ENCODE results near the gene OTOG. TPM values are rescaled to one million over a fixed set of nuclear protein-coding genes. Genes with fewer than 3 reads are reported as not detected.

Gene OTOG
- not detected for total RNA-seq

- peaks cover 26% of the 10 kb centered on the region for H3K27me3 Mint-ChIP-seq
- CTCF ChIA-PET = interaction anchor here (1.4 kb wide), 1 partner anchor 19 kb away, joined by 4 read pairs; no protein-coding TSS in a partner anchor
- POLR2A ChIA-PET = no interaction called here
These were observed at the start of gene OTOG for GRCh38 chr11:17547051-17547577. TSS of gene OTOG (plus strand) at chr11:17547259. CDS start at chr11:17547373, 114 bp downstream.

GRCh38 chr11:17498058-17498457 lies 49.0 kb upstream of the OTOG start:
- H3K36me3 Mint-ChIP-seq (ENCODE audit: low read depth) = no peaks in the 10 kb centered on the region
- POLR2A ChIA-PET = no interaction called here
- H3K4me1 Mint-ChIP-seq = no peaks in the 10 kb centered on the region
- H3K9me3 Mint-ChIP-seq = no peaks in the 10 kb centered on the region
- CTCF ChIA-PET = interaction anchor here (1.5 kb wide), 1 partner anchor 114 kb away, joined by 3 read pairs; no protein-coding TSS in a partner anchor
- H3K27ac Mint-ChIP-seq = no peak overlapping the region
- no peak overlapping the region for H3K4me3 Mint-ChIP-seq
- H3K27me3 Mint-ChIP-seq = peaks cover 4% of the 10 kb centered on the region
- no peak for DNase-seq

More at GRCh38 chr11:17547051-17547577, at the start of gene OTOG:
- no peaks in the 10 kb centered on the region for H3K36me3 Mint-ChIP-seq (ENCODE audit: low read depth)
- no peaks in the 10 kb centered on the region for H3K9me3 Mint-ChIP-seq
- no peak for DNase-seq
- no peak within 1 kb of the TSS for H3K27ac Mint-ChIP-seq
- H3K4me3 Mint-ChIP-seq = no peak within 1 kb of the TSS
- peaks cover 6% of the 10 kb centered on the region for H3K4me1 Mint-ChIP-seq

GRCh38 chr11:17498475-17498874 lies 48.6 kb upstream of the OTOG start:
- Mint-ChIP-seq H3K27ac (no peak overlapping the region), H3K36me3 (ENCODE audit: low read depth) (no peaks in the 10 kb centered on the region), H3K4me3 (no peak overlapping the region), H3K27me3 (peaks cover 4% of the 10 kb centered on the region), H3K4me1 (no peaks in the 10 kb centered on the region), H3K9me3 (no peaks in the 10 kb centered on the region)
- POLR2A ChIA-PET = no interaction called here
- CTCF ChIA-PET = interaction anchor here (1.5 kb wide), 1 partner anchor 114 kb away, joined by 3 read pairs; no protein-coding TSS in a partner anchor
- DNase-seq = no peak

- Mint-ChIP-seq H3K9me3 (no peaks in the 10 kb centered on the region), H3K27me3 (peaks cover 4% of the 10 kb centered on the region), H3K36me3 (ENCODE audit: low read depth) (no peaks in the 10 kb centered on the region), H3K27ac (no peak overlapping the region), H3K4me3 (no peak overlapping the region), H3K4me1 (no peaks in the 10 kb centered on the region)
- ChIA-PET CTCF (no interaction called here), POLR2A (no interaction called here)
- DNase-seq = no peak
These were observed 46.4 kb upstream of the OTOG start for GRCh38 chr11:17500673-17501072.

GRCh38 chr11:17502630-17503029 lies 44.4 kb upstream of the OTOG start:
- H3K36me3 Mint-ChIP-seq (ENCODE audit: low read depth) = no peaks in the 10 kb centered on the region
- no peak overlapping the region for H3K4me3 Mint-ChIP-seq
- CTCF ChIA-PET = interaction anchor here (1.5 kb wide), 1 partner anchor 116 kb away, joined by 3 read pairs; no protein-coding TSS in a partner anchor
- H3K27me3 Mint-ChIP-seq = no peaks in the 10 kb centered on the region
- no peaks in the 10 kb centered on the region for H3K9me3 Mint-ChIP-seq
- POLR2A ChIA-PET = no interaction called here
- no peak for DNase-seq
- H3K4me1 Mint-ChIP-seq = no peaks in the 10 kb centered on the region
- no peak overlapping the region for H3K27ac Mint-ChIP-seq

GRCh38 chr11:17504330-17505107 lies 42.5 kb upstream of the OTOG start:
- Mint-ChIP-seq H3K27me3 (no peaks in the 10 kb centered on the region), H3K4me3 (no peak overlapping the region), H3K9me3 (no peaks in the 10 kb centered on the region), H3K4me1 (no peaks in the 10 kb centered on the region), H3K36me3 (ENCODE audit: low read depth) (no peaks in the 10 kb centered on the region), H3K27ac (no peak overlapping the region)
- peak; percentile 85 for DNase-seq
- POLR2A ChIA-PET = no interaction called here
- CTCF ChIA-PET = interaction anchor here (0.7 to 0.8 kb wide), 3 partner anchors 9 to 674 kb away, joined by 3 to 4 read pairs (median 3); no protein-coding TSS in a partner anchor

- H3K4me3 Mint-ChIP-seq = no peak overlapping the region
- H3K9me3 Mint-ChIP-seq = no peaks in the 10 kb centered on the region
- no peak overlapping the region for H3K27ac Mint-ChIP-seq
- H3K27me3 Mint-ChIP-seq = no peaks in the 10 kb centered on the region
- H3K4me1 Mint-ChIP-seq = no peaks in the 10 kb centered on the region
- DNase-seq = no peak
- no peaks in the 10 kb centered on the region for H3K36me3 Mint-ChIP-seq (ENCODE audit: low read depth)
- ChIA-PET CTCF (interaction anchor here (0.8 to 1.1 kb wide), 3 partner anchors 9 to 675 kb away, joined by 3 to 4 read pairs (median 3); partner anchors contain the start of gene KCNJ11), POLR2A (no interaction called here)
These were observed 41.9 kb upstream of the OTOG start for GRCh38 chr11:17505146-17505545.

GRCh38 chr11:17506314-17506713 lies 40.7 kb upstream of the OTOG start:
- H3K36me3 Mint-ChIP-seq (ENCODE audit: low read depth) = no peaks in the 10 kb centered on the region
- H3K9me3 Mint-ChIP-seq = no peaks in the 10 kb centered on the region
- no peak overlapping the region for H3K27ac Mint-ChIP-seq
- no peak for DNase-seq
- ChIA-PET CTCF (interaction anchor here (1.1 to 1.4 kb wide), 2 partner anchors 118 to 122 kb away, joined by 3 to 5 read pairs; partner anchors contain the start of gene KCNJ11), POLR2A (no interaction called here)
- no peak overlapping the region for H3K4me3 Mint-ChIP-seq
- no peaks in the 10 kb centered on the region for H3K4me1 Mint-ChIP-seq
- peaks cover 3% of the 10 kb centered on the region for H3K27me3 Mint-ChIP-seq

- no peaks in the 10 kb centered on the region for H3K36me3 Mint-ChIP-seq (ENCODE audit: low read depth)
- H3K27me3 Mint-ChIP-seq = peaks cover 3% of the 10 kb centered on the region
- H3K27ac Mint-ChIP-seq = no peak overlapping the region
- no peak for DNase-seq
- H3K4me3 Mint-ChIP-seq = no peak overlapping the region
- CTCF ChIA-PET = interaction anchor here (1.0 to 1.4 kb wide), 2 partner anchors 21 to 123 kb away, joined by 3 to 5 read pairs; no protein-coding TSS in a partner anchor
- POLR2A ChIA-PET = no interaction called here
- H3K4me1 Mint-ChIP-seq = no peaks in the 10 kb centered on the region
- H3K9me3 Mint-ChIP-seq = no peaks in the 10 kb centered on the region
These were observed 40.1 kb upstream of the OTOG start for GRCh38 chr11:17506942-17507341.

- CTCF ChIA-PET = interaction anchor here (1.0 kb wide), 1 partner anchor 20 kb away, joined by 3 read pairs; no protein-coding TSS in a partner anchor
- Mint-ChIP-seq H3K4me3 (no peak overlapping the region), H3K9me3 (no peaks in the 10 kb centered on the region), H3K4me1 (no peaks in the 10 kb centered on the region), H3K27me3 (peaks cover 3% of the 10 kb centered on the region), H3K36me3 (ENCODE audit: low read depth) (no peaks in the 10 kb centered on the region), H3K27ac (no peak overlapping the region)
- no peak for DNase-seq
- POLR2A ChIA-PET = no interaction called here
These were observed 39.3 kb upstream of the OTOG start for GRCh38 chr11:17507773-17508172.

- CTCF ChIA-PET = interaction anchor here (0.8 kb wide), 1 partner anchor 122 kb away, joined by 4 read pairs; no protein-coding TSS in a partner anchor
- DNase-seq = no peak
- Mint-ChIP-seq H3K4me3 (no peak overlapping the region), H3K4me1 (no peaks in the 10 kb centered on the region), H3K27ac (no peak overlapping the region), H3K9me3 (no peaks in the 10 kb centered on the region), H3K36me3 (ENCODE audit: low read depth) (no peaks in the 10 kb centered on the region), H3K27me3 (peaks cover 3% of the 10 kb centered on the region)
- POLR2A ChIA-PET = no interaction called here
These were observed 38.8 kb upstream of the OTOG start for GRCh38 chr11:17508306-17508705.

- CTCF ChIA-PET = interaction anchor here (0.8 kb wide), 1 partner anchor 122 kb away, joined by 4 read pairs; no protein-coding TSS in a partner anchor
- Mint-ChIP-seq H3K36me3 (ENCODE audit: low read depth) (no peaks in the 10 kb centered on the region), H3K4me3 (no peak overlapping the region), H3K27ac (no peak overlapping the region), H3K4me1 (no peaks in the 10 kb centered on the region), H3K9me3 (no peaks in the 10 kb centered on the region), H3K27me3 (peaks cover 3% of the 10 kb centered on the region)
- POLR2A ChIA-PET = no interaction called here
- DNase-seq = no peak
These were observed 38.3 kb upstream of the OTOG start for GRCh38 chr11:17508791-17509190.

GRCh38 chr11:17510507-17511206 lies 36.4 kb upstream of the OTOG start:
- no peaks in the 10 kb centered on the region for H3K4me1 Mint-ChIP-seq
- DNase-seq = no peak
- H3K27ac Mint-ChIP-seq = no peak overlapping the region
- no peak overlapping the region for H3K4me3 Mint-ChIP-seq
- no peaks in the 10 kb centered on the region for H3K36me3 Mint-ChIP-seq (ENCODE audit: low read depth)
- peaks cover 3% of the 10 kb centered on the region for H3K27me3 Mint-ChIP-seq
- no peaks in the 10 kb centered on the region for H3K9me3 Mint-ChIP-seq
- ChIA-PET POLR2A (no interaction called here), CTCF (no interaction called here)

All from activated CD4-positive, alpha-beta T cell treated with anti-CD3 and anti-CD28 coated beads, Interleukin-2, amount 10 ng/mL, durations not matched to agents 7 days and 5 days (primary cell).